ENCODE results near the gene SLC25A1.
A peak's percentile ranks its signal among the peaks of the same experiment; 100 is the strongest.

The SLC25A1 gene

GRCh38 chr22:19178657-19179496, at the start of gene SLC25A1:
SLC25A1 (minus strand) TSS chr22:19178736; CDS start chr22:19178673, 63 bp downstream.
- DNase-seq (ENCODE audit: low read depth in 2 of 2) = peak; percentile 51 to 59

DNA sequence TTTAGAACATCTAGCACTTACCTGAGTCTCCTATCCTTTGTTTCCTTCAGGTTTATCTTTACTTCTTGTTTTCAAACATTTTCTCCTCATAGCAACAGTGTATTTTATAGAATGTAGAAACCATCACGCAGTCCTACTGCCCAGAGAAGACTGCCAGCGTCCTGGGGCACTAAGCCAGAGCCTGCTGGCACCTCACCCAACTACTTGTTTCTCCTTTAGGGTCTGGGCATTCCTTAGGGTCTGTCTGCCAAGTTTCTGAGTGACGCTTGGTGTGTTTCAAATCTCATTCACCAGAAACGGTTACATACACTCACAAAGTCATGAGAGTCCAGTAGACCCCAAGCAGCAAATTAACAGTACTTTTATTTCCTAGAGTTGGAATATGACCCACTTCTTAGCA, 49.6 kb upstream of the SLC25A1 start:
- no peak for DNase-seq (ENCODE audit: low read depth in 2 of 2)

GRCh38 chr22:19226428-19226827, 47.9 kb upstream of the SLC25A1 start:
- DNase-seq (ENCODE audit: low read depth in 2 of 2) = no peak

DNA sequence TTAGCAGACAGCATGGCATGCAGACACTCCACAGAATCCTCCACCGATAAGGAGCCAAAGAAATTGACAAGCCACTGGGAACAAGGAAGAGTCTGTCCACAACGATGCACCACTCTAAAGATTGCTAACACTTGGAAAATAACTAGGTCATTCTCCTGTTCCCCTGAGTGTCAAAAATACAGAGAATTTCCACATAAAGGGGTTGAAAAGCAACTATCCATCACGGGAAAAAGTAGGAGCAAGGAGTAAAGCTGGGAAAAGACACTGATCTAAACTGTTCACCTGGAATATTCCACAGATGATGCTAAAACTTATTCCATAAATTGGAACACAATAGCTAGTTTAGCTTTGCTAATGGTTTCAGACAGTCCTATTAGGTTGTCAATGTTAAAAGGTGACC, 47.0 kb upstream of the SLC25A1 start:
- DNase-seq (ENCODE audit: low read depth in 2 of 2) = no peak

DNA sequence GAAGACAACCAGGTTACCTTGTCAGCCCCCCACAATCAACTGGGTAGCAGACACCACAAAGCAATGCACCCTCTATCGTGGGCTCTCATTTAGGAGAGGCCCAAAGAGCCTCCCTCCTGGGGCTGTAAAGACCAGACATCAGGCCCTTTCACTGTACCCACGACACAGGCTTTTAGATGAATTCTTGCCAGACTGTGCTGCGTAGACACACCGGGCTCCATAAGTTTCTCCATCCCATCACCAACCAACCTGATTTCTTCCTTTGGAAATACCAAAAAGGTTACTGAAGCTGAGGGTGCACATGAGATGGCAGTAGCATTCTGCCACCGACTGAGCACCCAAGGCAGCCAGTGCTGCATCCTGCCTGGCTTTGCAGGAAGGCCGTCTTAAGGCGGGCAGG, 46.4 kb upstream of the SLC25A1 start:
- DNase-seq (ENCODE audit: low read depth in 2 of 2) = no peak

GRCh38 chr22:19224557-19224956, 46.0 kb upstream of the SLC25A1 start:
- no peak for DNase-seq (ENCODE audit: low read depth in 2 of 2)

DNA sequence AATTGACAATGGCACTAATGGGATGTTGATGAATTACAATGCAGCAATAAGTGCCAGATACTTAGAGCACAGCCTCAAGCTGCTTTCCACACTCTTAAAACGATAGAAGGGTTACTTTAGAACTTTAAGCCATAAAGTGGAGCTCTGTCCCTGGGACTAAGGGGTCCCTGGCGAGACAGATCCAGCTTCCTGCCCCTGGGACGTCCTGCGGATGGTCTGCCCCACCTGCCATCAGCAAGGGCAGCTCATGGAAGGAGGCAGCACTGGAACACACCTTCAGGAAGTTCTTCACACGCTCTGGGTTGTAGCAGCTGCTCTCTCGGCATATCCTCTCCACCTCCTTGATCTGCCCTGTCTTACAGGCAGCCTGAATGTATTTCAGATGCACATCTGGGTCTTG, 45.1 kb upstream of the SLC25A1 start:
- DNase-seq (ENCODE audit: low read depth in 2 of 2) = no peak

DNA sequence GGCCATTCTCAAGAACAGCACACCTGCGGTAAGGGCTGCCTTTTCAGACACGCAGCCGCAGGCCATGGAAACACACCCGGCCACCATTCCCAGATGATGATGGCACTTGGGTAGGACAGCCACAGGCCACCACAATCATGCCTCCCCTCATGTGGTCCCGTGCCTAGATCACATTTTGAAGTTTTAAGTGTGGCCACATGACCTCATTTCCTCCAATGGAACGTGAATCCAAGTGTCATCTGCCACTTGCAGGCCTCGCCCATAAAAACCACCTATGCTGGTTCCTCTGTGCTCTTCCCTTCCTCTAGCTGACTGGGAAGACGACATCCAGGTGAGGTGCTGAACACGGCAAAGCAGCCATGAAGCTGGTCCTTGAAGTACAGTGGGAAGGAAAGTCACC, 44.6 kb upstream of the SLC25A1 start:
- DNase-seq (ENCODE audit: low read depth in 2 of 2) = no peak

DNA sequence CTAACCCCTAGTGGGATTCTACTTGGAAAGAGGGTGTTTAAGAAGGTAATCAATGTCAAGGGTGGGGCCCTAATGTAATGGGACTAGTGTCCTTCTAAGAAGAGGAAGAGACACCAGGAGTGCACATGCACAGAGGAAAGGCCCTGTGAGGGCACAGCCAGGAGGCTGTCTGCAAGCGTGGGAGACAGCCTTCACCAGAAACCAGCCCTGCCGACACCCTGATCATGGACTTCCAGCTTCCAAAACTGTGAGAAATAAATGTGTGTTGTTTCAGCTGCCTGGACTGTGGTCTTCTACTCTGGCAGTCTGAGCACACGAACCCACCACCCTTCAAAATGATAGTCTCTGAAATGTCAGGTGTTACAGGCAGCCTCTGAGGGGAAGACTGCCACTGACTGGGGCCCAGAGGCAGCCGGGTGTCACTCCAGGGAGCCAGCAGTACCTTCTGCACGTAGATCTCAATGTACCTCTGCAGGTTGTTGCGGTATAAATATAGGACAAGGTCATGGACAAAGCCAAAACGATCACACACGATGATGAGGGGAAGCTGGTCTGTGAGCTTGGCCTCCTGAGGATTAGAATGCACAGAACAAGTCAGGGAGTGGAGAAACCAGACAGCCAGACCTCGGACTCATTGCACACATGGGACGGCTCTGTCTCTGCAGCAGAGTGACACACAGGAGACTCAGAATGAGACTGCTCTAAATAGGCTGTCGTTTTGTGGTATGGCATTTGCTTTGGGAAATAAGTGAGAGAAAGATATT, 43.9 kb upstream of the SLC25A1 start:
- DNase-seq (ENCODE audit: low read depth in 2 of 2) = no peak

DNA sequence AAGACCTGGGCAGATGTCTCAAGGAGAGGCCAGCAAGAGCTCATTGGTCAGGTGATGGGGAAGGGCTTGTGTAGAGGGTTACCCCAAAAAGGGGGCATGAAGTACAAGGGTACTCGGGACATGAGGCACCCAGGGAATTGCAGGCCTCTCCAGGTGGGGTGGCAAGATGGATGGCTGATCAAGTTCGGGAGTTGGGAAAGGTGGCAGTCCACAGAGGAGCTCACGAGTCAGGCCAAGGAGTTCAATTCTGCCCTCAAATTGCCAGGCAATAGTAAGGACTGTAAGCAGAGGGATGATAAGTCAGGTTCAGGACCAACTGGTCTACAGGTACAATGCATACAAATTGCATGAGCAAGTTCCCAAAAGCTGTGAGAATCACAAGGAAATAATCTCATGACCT, 42.3 kb upstream of the SLC25A1 start:
- DNase-seq (ENCODE audit: low read depth in 2 of 2) = no peak

DNA sequence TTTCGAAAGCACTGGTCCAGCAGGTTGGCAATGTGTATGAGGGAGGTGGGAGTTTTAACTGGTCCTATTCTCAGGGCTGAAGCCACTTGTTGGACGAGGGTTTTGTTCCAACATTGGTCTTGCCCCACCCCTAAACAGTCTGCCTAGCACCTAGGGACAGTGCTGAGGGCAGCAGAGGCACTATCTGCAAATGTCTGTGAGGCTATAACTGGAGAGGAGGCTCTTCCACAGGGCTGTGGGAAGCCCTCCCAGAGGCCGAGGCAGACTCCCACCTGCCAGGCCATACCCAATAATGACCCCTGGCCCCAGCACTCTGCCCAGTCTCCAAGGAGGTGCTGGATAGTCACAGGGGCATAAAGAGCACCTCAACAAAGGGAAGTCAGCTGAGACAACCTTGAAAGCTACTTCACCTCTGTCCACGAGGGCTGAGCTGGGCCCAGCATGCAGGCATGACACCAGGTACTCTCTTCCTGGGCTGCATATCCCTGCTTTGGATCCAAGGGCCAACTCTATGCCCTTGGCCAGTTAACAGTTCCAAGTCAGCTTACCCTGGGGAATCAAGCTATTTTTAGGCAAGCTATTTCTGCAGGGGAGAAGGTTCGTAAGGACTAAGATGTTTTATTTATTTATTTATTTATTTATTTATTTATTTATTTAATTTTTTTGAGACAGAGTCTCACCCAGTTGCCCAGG, 40.2 kb upstream of the SLC25A1 start:
- DNase-seq (ENCODE audit: low read depth in 2 of 2) = no peak

DNA sequence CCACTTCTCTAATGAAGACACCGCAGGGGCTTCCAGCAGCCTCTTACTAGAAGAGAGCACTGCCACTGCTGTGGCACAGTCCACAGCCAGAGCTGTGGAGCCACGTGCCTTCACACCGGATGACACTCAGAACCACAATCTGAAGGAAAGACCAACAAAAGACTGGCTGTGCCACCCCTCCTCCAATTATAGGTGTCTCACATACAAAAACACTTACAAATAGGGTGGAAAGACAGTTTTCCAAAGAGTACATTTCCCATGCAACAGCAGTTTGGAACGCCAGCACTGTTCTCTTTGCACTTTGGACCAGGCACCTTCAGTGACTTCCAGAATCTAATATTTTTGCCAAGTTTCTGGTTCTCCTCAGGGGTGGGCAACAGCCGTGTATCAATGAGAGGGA, 38.0 kb upstream of the SLC25A1 start:
- no peak for DNase-seq (ENCODE audit: low read depth in 2 of 2)

GRCh38 chr22:19215360-19215759, 36.8 kb upstream of the SLC25A1 start:
- DNase-seq (ENCODE audit: low read depth in 2 of 2) = no peak

DNA sequence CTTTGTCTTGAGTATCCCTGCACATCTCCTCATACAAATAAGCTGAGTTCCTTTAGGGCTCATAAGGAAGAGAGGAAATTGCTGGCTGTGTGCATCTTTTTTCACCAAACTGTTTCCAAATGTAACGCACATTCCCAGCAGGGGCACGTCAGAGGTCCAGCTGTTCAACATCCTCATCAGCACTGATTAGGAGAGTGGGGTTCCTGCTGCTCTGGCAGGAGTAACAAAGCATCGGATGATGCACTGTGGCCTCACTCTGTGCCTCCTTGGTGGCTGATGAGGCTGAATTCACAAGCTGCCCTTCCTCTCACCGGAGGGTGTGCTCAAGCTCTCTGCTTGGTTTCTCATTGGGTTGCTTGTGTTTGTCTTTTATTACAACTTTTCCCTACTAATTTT, 35.5 kb upstream of the SLC25A1 start:
- no peak for DNase-seq (ENCODE audit: low read depth in 2 of 2)

DNA sequence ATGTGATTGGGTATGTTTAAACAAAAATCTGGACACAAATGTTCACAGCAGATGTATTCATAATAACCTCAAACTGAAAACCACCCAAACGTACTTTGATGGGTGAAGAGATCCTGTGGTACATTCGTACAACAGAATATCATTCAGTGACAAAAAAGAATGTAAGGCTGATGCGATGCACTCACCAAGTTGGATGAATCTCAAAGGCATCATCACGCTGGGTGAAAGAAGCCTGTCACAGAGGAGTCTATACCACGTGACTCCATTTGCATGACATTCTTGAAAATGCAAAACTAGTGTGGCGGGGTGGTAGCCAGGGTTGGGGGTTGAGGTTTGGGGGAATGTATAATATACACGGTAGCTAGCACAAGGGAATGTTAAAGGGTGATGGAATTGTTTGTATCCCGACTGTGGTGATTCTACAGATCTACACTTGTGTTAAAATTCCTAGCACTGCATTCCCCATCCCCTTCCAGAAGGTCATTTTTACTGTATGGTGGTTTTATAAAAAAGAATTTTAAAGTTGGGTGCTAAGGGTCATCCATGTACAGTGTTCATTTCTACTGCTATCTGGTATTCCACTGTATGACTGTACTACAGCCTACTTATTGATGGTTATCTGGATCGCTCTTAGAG, 35.0 kb upstream of the SLC25A1 start:
- DNase-seq (ENCODE audit: low read depth in 2 of 2) = no peak

- no peak for DNase-seq (ENCODE audit: low read depth in 2 of 2)
These were observed 34.5 kb upstream of the SLC25A1 start for GRCh38 chr22:19213001-19213400.

- no peak for DNase-seq (ENCODE audit: low read depth in 2 of 2)
These were observed 33.9 kb upstream of the SLC25A1 start for GRCh38 chr22:19212302-19212870.

DNA sequence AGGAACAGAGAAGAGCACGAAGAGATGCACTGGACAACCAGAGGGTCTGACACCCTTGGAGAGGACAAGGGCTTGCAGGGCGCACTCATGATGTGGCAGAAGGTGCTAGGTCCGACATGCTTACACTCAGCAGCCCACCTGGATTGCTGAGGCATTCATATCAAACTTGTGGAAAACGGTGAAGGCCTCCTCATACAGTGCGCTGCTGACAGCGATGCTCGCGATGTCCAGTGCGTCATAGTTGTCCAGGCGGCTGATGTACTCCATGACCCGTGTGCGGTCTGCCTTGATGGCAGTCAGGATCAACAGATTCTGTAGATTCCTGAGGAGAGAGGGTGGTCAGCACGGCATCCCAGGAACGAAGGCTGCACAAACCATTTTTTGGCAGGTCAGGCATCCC, 31.7 kb upstream of the SLC25A1 start:
- no peak for DNase-seq (ENCODE audit: low read depth in 2 of 2)

GRCh38 chr22:19208287-19208847, 29.8 kb upstream of the SLC25A1 start:
- DNase-seq (ENCODE audit: low read depth in 2 of 2) = no peak

GRCh38 chr22:19207884-19208283, 29.3 kb upstream of the SLC25A1 start:
- DNase-seq (ENCODE audit: low read depth in 2 of 2) = no peak

- no peak for DNase-seq (ENCODE audit: low read depth in 2 of 2)
These were observed 28.9 kb upstream of the SLC25A1 start for GRCh38 chr22:19207401-19207808.
